Body of pancreas (tissue), 4 donors: ENCODE results near the gene NPEPPS.
"Not testable (repeated sequence)": the region's sequence is repeated elsewhere in the genome, so short reads cannot be mapped to it uniquely, and the experiment has no call there.

Source experiments
- CTCF ChIP-seq, 7 experiments: fragments of 450-650 bp in 4 of 7; fragments of 200-600 bp in 3 of 7; sonication (generic) in 3 of 7; IDR thresholded peaks; one replicate each; pipeline ENCODE4 v1.5.1; 2016 to 2019; ENCODE audit warnings: antibody characterized with exemption in 7 of 7
- POLR2A ChIP-seq, 3 donors: fragments of 450-650 bp; IDR thresholded peaks; one replicate each; pipeline ENCODE4 v1.6.1; 2016; ENCODE audit warnings: antibody characterized with exemption in 3 of 3, mild to moderate bottlenecking in 2 of 3

- not testable (repeated sequence) for TF ChIP-seq CTCF, POLR2A (IDR thresholded peaks at IDR 0.05)
These were observed 62.6 kb downstream of the NPEPPS start for GRCh38 chr17:47593522-47593921.
